Activated CD8-positive, alpha-beta T cell treated with anti-CD3 and anti-CD28 coated beads, Interleukin-2, amount 10 ng/mL, durations not matched to agents 7 days and 5 days (primary cell): ENCODE measurements around the gene GRK5. TPM values are rescaled to one million over a fixed set of nuclear protein-coding genes. Genes with fewer than 3 reads are reported as not detected.

ENCODE experiments used
- ATAC-seq: fragments of 150-1000 bp; cut with Tn5 transposase; one replicate; pipeline ENCODE4 v1.10.0; 2021; ENCODE audit warnings: moderate library complexity
- CTCF ChIA-PET: fragments of 350-600 bp; sonication (Branson Sonifier 250); formaldehyde crosslinking; loops from one replicate; lab custom pipeline; 2021; ENCODE audit warnings: antibody characterized with exemption; lab: Charles Lee
- POLR2A ChIA-PET: fragments of 350-600 bp; sonication (Branson Sonifier 250); formaldehyde crosslinking; loops from one replicate; lab custom pipeline; 2021; ENCODE audit warnings: antibody characterized with exemption; lab: Charles Lee
- DNase-seq: peaks from one replicate; pipeline ENCODE4 v3.0.0-alpha.2; 2020
- H3K27ac Mint-ChIP-seq: one replicate; pipeline ENCODE4 v1.8.0; 2021; ENCODE audit warnings: mild to moderate bottlenecking, mixed read lengths
- H3K27me3 Mint-ChIP-seq: one replicate; pipeline ENCODE4 v1.8.0; 2021; ENCODE audit warnings: low read depth, mixed read lengths
- H3K36me3 Mint-ChIP-seq: one replicate; pipeline ENCODE4 v1.8.0; 2021; ENCODE audit warnings: low read depth, mixed read lengths
- H3K4me1 Mint-ChIP-seq: one replicate; pipeline ENCODE4 v1.8.0; 2021; ENCODE audit warnings: low read depth, mixed read lengths
- H3K4me3 Mint-ChIP-seq: one replicate; pipeline ENCODE4 v1.8.0; 2021; ENCODE audit warnings: mild to moderate bottlenecking, mixed read lengths
- H3K9me3 Mint-ChIP-seq: one replicate; pipeline ENCODE4 v1.8.0; 2022; ENCODE audit warnings: mixed read lengths; ENCODE audit not compliant: insufficient read depth
- total RNA-seq, 2 experiments: library from RNA; stranded (reverse); gene quantifications; one replicate each; pipeline ENCODE4 v1.2.3, GENCODE V29; 2021

Gene GRK5
- total RNA-seq, 2 experiments from 2014 or later = 16.9 to 17.6 TPM

GRCh38 chr10:119422682-119423509 lies 215.5 kb downstream of the GRK5 start:
- CTCF ChIA-PET = interaction anchor here (1.0 to 2.3 kb wide), 3 partner anchors 17 to 224 kb away, joined by 3 to 13 read pairs (median 11); partner anchors contain the start of gene GRK5
- no peaks in the 10 kb centered on the region for H3K9me3 Mint-ChIP-seq
- POLR2A ChIA-PET = interaction anchor here (0.5 kb wide), 1 partner anchor 416 kb away, joined by 3 read pairs; no protein-coding TSS in a partner anchor
- DNase-seq = no peak
- no peak overlapping the region for H3K27ac Mint-ChIP-seq
- H3K27me3 Mint-ChIP-seq = no peaks in the 10 kb centered on the region
- H3K36me3 Mint-ChIP-seq = peaks cover 6% of the 10 kb centered on the region
- no peaks in the 10 kb centered on the region for H3K4me1 Mint-ChIP-seq
- no peak overlapping the region for H3K4me3 Mint-ChIP-seq
- no peak for ATAC-seq

- no peak overlapping the region for H3K4me3 Mint-ChIP-seq
- H3K27ac Mint-ChIP-seq = no peak overlapping the region
- ChIA-PET CTCF (interaction anchor here (1.0 to 1.3 kb wide), 3 partner anchors 22 to 224 kb away, joined by 3 to 4 read pairs (median 4); no protein-coding TSS in a partner anchor), POLR2A (no interaction called here)
- ATAC-seq = no peak
- no peak for DNase-seq
- no peaks in the 10 kb centered on the region for H3K9me3 Mint-ChIP-seq
- H3K27me3 Mint-ChIP-seq = no peaks in the 10 kb centered on the region
- peaks cover 6% of the 10 kb centered on the region for H3K36me3 Mint-ChIP-seq
- peaks cover 3% of the 10 kb centered on the region for H3K4me1 Mint-ChIP-seq
Measured at GRCh38 chr10:119423510-119424257, 216.3 kb downstream of the GRK5 start.

GRCh38 chr10:119424258-119424975 lies 217.0 kb downstream of the GRK5 start:
- peaks cover 10% of the 10 kb centered on the region for H3K4me1 Mint-ChIP-seq
- H3K27me3 Mint-ChIP-seq = no peaks in the 10 kb centered on the region
- ChIA-PET POLR2A (interaction anchor here (1.3 kb wide), 1 partner anchor 217 kb away, joined by 3 read pairs; the partner anchor contains the start of gene GRK5), CTCF (interaction anchor here (1.0 to 1.3 kb wide), 3 partner anchors 21 to 225 kb away, joined by 3 to 4 read pairs (median 4); no protein-coding TSS in a partner anchor)
- H3K36me3 Mint-ChIP-seq = peaks cover 6% of the 10 kb centered on the region
- no peak overlapping the region for H3K4me3 Mint-ChIP-seq
- no peaks in the 10 kb centered on the region for H3K9me3 Mint-ChIP-seq
- no peak for DNase-seq
- no peak for ATAC-seq
- H3K27ac Mint-ChIP-seq = no peak overlapping the region

GRCh38 chr10:119425102-119425880 lies 217.9 kb downstream of the GRK5 start:
- no peak for ATAC-seq
- H3K36me3 Mint-ChIP-seq = peaks cover 6% of the 10 kb centered on the region
- H3K27me3 Mint-ChIP-seq = no peaks in the 10 kb centered on the region
- POLR2A ChIA-PET = interaction anchor here (1.3 kb wide), 1 partner anchor 218 kb away, joined by 3 read pairs; the partner anchor contains the start of gene GRK5
- H3K9me3 Mint-ChIP-seq = no peaks in the 10 kb centered on the region
- CTCF ChIA-PET = interaction anchor here (1.5 kb wide), 2 partner anchors 9 to 226 kb away, joined by 5 to 6 read pairs; no protein-coding TSS in a partner anchor
- DNase-seq = no peak
- no peak overlapping the region for H3K27ac Mint-ChIP-seq
- peaks cover 15% of the 10 kb centered on the region for H3K4me1 Mint-ChIP-seq
- no peak overlapping the region for H3K4me3 Mint-ChIP-seq

GRCh38 chr10:119425881-119426170 lies 218.5 kb downstream of the GRK5 start:
- Mint-ChIP-seq H3K4me3 (no peak overlapping the region), H3K27ac (no peak overlapping the region), H3K36me3 (peaks cover 10% of the 10 kb centered on the region), H3K4me1 (peaks cover 18% of the 10 kb centered on the region), H3K9me3 (no peaks in the 10 kb centered on the region), H3K27me3 (no peaks in the 10 kb centered on the region)
- ChIA-PET CTCF (interaction anchor here (1.5 kb wide), 2 partner anchors 10 to 227 kb away, joined by 5 to 6 read pairs; no protein-coding TSS in a partner anchor), POLR2A (interaction anchor here (1.3 kb wide), 1 partner anchor 218 kb away, joined by 3 read pairs; the partner anchor contains the start of gene GRK5)
- DNase-seq (no peak), ATAC-seq (no peak)

- H3K4me1 Mint-ChIP-seq = peaks cover 18% of the 10 kb centered on the region
- CTCF ChIA-PET = no interaction called here
- H3K4me3 Mint-ChIP-seq = no peak overlapping the region
- DNase-seq = no peak
- POLR2A ChIA-PET = no interaction called here
- H3K27ac Mint-ChIP-seq = no peak overlapping the region
- H3K9me3 Mint-ChIP-seq = no peaks in the 10 kb centered on the region
- no peak for ATAC-seq
- no peaks in the 10 kb centered on the region for H3K27me3 Mint-ChIP-seq
- H3K36me3 Mint-ChIP-seq = peaks cover 11% of the 10 kb centered on the region
Measured at GRCh38 chr10:119426699-119427098, 219.3 kb downstream of the GRK5 start.

- Mint-ChIP-seq H3K4me1 (peaks cover 18% of the 10 kb centered on the region), H3K36me3 (peaks cover 13% of the 10 kb centered on the region), H3K4me3 (no peak overlapping the region), H3K27ac (no peak overlapping the region), H3K9me3 (no peaks in the 10 kb centered on the region), H3K27me3 (no peaks in the 10 kb centered on the region)
- DNase-seq (no peak), ATAC-seq (no peak)
- CTCF ChIA-PET = interaction anchor here (0.7 kb wide), 1 partner anchor 221 kb away, joined by 3 read pairs; the partner anchor contains the start of gene GRK5
- POLR2A ChIA-PET = no interaction called here
Measured at GRCh38 chr10:119427263-119427864, 220.0 kb downstream of the GRK5 start.

GRCh38 chr10:119428789-119429188 lies 221.4 kb downstream of the GRK5 start:
- DNase-seq (no peak), ATAC-seq (peak; percentile 36)
- no peak overlapping the region for H3K27ac Mint-ChIP-seq
- peaks cover 18% of the 10 kb centered on the region for H3K4me1 Mint-ChIP-seq
- H3K36me3 Mint-ChIP-seq = peaks cover 26% of the 10 kb centered on the region
- ChIA-PET POLR2A (no interaction called here), CTCF (interaction anchor here (0.9 to 1.4 kb wide), 2 partner anchors 22 to 229 kb away, joined by 3 to 5 read pairs; no protein-coding TSS in a partner anchor)
- H3K4me3 Mint-ChIP-seq = no peak overlapping the region
- H3K9me3 Mint-ChIP-seq = no peaks in the 10 kb centered on the region
- H3K27me3 Mint-ChIP-seq = no peaks in the 10 kb centered on the region

GRCh38 chr10:119429771-119430170 lies 222.4 kb downstream of the GRK5 start:
- Mint-ChIP-seq H3K36me3 (peaks cover 36% of the 10 kb centered on the region), H3K4me1 (peaks cover 18% of the 10 kb centered on the region), H3K4me3 (no peak overlapping the region), H3K9me3 (peaks cover 9% of the 10 kb centered on the region), H3K27me3 (no peaks in the 10 kb centered on the region), H3K27ac (no peak overlapping the region)
- DNase-seq = no peak
- ATAC-seq = no peak
- ChIA-PET CTCF (interaction anchor here (1.1 kb wide), 1 partner anchor 15 kb away, joined by 3 read pairs; no protein-coding TSS in a partner anchor), POLR2A (no interaction called here)

GRCh38 chr10:119431034-119431772 lies 223.8 kb downstream of the GRK5 start:
- DNase-seq (no peak), ATAC-seq (no peak)
- H3K4me3 Mint-ChIP-seq = no peak overlapping the region
- peaks cover 9% of the 10 kb centered on the region for H3K9me3 Mint-ChIP-seq
- peaks cover 18% of the 10 kb centered on the region for H3K4me1 Mint-ChIP-seq
- H3K27me3 Mint-ChIP-seq = no peaks in the 10 kb centered on the region
- CTCF ChIA-PET = interaction anchor here (1.1 to 1.4 kb wide), 2 partner anchors 14 to 232 kb away, joined by 3 to 4 read pairs; no protein-coding TSS in a partner anchor
- H3K36me3 Mint-ChIP-seq = peaks cover 42% of the 10 kb centered on the region
- H3K27ac Mint-ChIP-seq = no peak overlapping the region
- POLR2A ChIA-PET = no interaction called here
